ENCODE results near the gene WDR20. TPM values are rescaled to one million over a fixed set of nuclear protein-coding genes. Genes with fewer than 3 reads are reported as not detected.

Gene WDR20
- total and polyA plus RNA-seq, 2 donors from 2014 or later, result 12.6 to 44.2 TPM

DNA sequence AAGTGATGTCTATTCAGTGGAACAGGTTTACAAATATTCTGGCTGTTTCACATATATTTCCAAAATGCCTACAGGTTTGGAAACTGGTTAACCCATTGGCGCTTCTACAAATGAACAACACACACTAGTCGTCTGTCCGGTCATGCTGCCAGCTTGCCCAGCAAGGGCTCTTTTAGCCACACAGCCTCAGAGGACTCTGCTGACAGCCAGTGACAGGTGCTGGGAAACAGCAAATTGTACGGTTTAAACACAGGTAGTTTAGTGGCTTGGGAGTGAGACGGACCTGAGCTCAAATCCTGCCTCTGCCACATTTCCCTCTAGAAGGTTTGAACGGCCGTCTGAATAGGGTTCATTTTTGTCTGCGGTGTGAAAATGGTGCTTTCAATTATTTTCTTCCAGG is 111.5 kb downstream of the WDR20 start:
- DNase-seq, result no peak
- FAIRE-seq, result no peak
- Histone ChIP-seq H3K4me3 (ENCODE audit: low read length in 3 of 3) (no peak overlapping the region), H3K27me3 (ENCODE audit: control insufficient read depth, insufficient read depth, low read length) (no peaks in the 10 kb centered on the region), H3K4me1 (ENCODE audit: control insufficient read depth in 2 of 3, insufficient read depth in 2 of 3, low read depth in 1 of 3, low read length in 3 of 3) (peaks cover 0 to 3% (median 0%) of the 10 kb centered on the region in 3 donors), H3K27ac (ENCODE audit: low read depth in 2 of 2, low read length in 2 of 2) (no peak overlapping the region), H3K9me3 (ENCODE audit: control insufficient read depth in 2 of 3, insufficient read depth in 1 of 3, low read length in 3 of 3) (no peaks in the 10 kb centered on the region), H3K9ac (ENCODE audit: low read length in 3 of 3) (no peak overlapping the region), H3K36me3 (ENCODE audit: control insufficient read depth in 2 of 3, insufficient read depth in 3 of 3, low read length in 3 of 3) (no peaks in the 10 kb centered on the region)
- intact Hi-C loops (cut with DNase I), result no loop called here
- no peak for TF ChIP-seq CTCF (IDR thresholded peaks at IDR 0.05; ENCODE audit: borderline replicate concordance, extremely low read depth, insufficient read depth)

GRCh38 chr14:102252834-102253801 is 113.4 kb downstream of the WDR20 start:
- no peak for FAIRE-seq
- no peak for TF ChIP-seq CTCF (IDR thresholded peaks at IDR 0.05; ENCODE audit: borderline replicate concordance, extremely low read depth, insufficient read depth)
- Histone ChIP-seq H3K4me1 (ENCODE audit: control insufficient read depth in 2 of 3, insufficient read depth in 2 of 3, low read depth in 1 of 3, low read length in 3 of 3) (peaks cover 0 to 3% (median 0%) of the 10 kb centered on the region in 3 donors), H3K36me3 (ENCODE audit: control insufficient read depth in 2 of 3, insufficient read depth in 3 of 3, low read length in 3 of 3) (no peaks in the 10 kb centered on the region), H3K9me3 (ENCODE audit: control insufficient read depth in 2 of 3, insufficient read depth in 1 of 3, low read length in 3 of 3) (no peaks in the 10 kb centered on the region), H3K27me3 (ENCODE audit: control insufficient read depth, insufficient read depth, low read length) (no peaks in the 10 kb centered on the region), H3K27ac (ENCODE audit: low read depth in 2 of 2, low read length in 2 of 2) (no peak overlapping the region), H3K4me3 (ENCODE audit: low read length in 3 of 3) (no peak overlapping the region), H3K9ac (ENCODE audit: low read length in 3 of 3) (no peak overlapping the region)
- intact Hi-C loops (cut with DNase I), result no loop called here
- DNase-seq, result no peak

- no peaks in the 10 kb centered on the region for H3K36me3 ChIP-seq (ENCODE audit: control insufficient read depth in 2 of 3, insufficient read depth in 3 of 3, low read length in 3 of 3)
- peak overlapping the region in 1 of 2 donors; percentile 60 for H3K27ac ChIP-seq (ENCODE audit: low read depth in 2 of 2, low read length in 2 of 2)
- H3K9ac ChIP-seq (ENCODE audit: low read length in 3 of 3), result no peak overlapping the region
- peaks cover 0 to 3% (median 0%) of the 10 kb centered on the region in 3 donors for H3K4me1 ChIP-seq (ENCODE audit: control insufficient read depth in 2 of 3, insufficient read depth in 2 of 3, low read depth in 1 of 3, low read length in 3 of 3)
- no peak for FAIRE-seq
- no peaks in the 10 kb centered on the region for H3K9me3 ChIP-seq (ENCODE audit: control insufficient read depth in 2 of 3, insufficient read depth in 1 of 3, low read length in 3 of 3)
- no peak for TF ChIP-seq CTCF (IDR thresholded peaks at IDR 0.05; ENCODE audit: borderline replicate concordance, extremely low read depth, insufficient read depth)
- no peak overlapping the region for H3K4me3 ChIP-seq (ENCODE audit: low read length in 3 of 3)
- intact Hi-C loops (cut with DNase I), result no loop called here
- no peaks in the 10 kb centered on the region for H3K27me3 ChIP-seq (ENCODE audit: control insufficient read depth, insufficient read depth, low read length)
- DNase-seq, result peak in 1 of 5 donors; percentile 65
Observed at GRCh38 chr14:102255401-102256190, 115.9 kb downstream of the WDR20 start.

Measured in kidney (tissue), 14 donors.